ENCODE measurements around the gene CNTFR. TPM values are rescaled to one million over a fixed set of nuclear protein-coding genes. Genes with fewer than 3 reads are reported as not detected.

The CNTFR gene
- total RNA-seq, 1 donor from 2014 or later, result 8.6 TPM

DNA sequence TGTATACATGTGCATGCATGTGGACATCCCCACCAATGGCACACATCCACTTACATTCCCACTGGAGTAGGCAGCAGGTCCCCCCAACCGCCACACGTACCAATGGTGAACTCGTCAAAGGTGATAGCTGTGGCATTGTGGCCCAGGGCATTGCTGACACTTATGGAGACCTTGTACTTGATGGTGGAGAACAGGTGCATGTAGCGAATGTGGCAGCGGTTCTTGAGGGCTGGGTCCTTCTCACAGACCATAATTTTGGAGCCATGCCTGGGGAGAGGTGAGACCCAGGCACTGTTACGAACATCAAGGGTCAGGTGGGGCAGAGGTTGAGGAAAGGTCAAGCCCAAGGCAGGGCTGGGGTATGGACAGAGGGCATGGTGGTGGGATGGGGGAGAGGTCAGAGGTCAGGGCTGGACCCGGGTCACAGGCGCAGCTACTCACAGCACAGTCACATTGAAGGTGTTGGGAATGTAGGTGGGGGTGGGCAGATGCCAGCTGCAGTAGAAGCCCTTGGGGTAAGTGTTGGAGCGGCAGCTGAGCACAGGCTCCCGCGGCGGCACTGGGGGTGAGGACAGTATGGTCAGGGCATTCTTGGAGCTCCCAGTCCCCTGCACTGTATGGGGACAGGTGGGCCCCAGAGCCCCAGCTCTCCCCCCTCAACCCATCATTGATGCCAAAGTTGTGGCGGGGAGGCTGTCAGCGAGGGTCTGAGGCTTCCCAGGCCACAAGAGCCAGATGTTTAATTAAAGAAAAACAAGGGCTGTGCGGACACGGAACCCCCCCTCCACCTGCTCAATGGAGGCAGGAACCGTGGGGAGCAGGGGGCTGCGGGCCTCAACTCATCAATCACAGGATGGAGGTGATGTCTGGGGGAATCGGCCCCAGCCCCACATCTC, 31.9 kb downstream of the CNTFR start:
- Histone ChIP-seq H3K79me2 (ENCODE audit: low read depth) (no peaks in the 10 kb centered on the region), H3K27me3 (no peaks in the 10 kb centered on the region), H2AFZ (replicated peaks) (no peak overlapping the region), H3K9ac (no peak overlapping the region), H3K4me1 (peaks cover 35% of the 10 kb centered on the region), H3K9me3 (ENCODE audit: low read depth) (no peaks in the 10 kb centered on the region), H3K4me3 (no peak overlapping the region), H3K27ac (no peak overlapping the region), H3K36me3 (no peaks in the 10 kb centered on the region), H3K4me2 (no peak overlapping the region), H4K20me1 (ENCODE audit: low read depth) (no peaks in the 10 kb centered on the region), H3F3A (ENCODE audit: low read depth) (peaks cover 19% of the 10 kb centered on the region)
- no peak for DNase-seq (ENCODE audit: low spot score)
- peaks cover 4% of the 10 kb centered on the region for H3K9me3 Mint-ChIP-seq
- TF ChIP-seq EZH2 (IDR thresholded peaks at IDR 0.05) (no peak), EZH2phosphoT487 (IDR thresholded peaks at IDR 0.05) (no peak)
- TF ChIP-seq, protein P1, sequence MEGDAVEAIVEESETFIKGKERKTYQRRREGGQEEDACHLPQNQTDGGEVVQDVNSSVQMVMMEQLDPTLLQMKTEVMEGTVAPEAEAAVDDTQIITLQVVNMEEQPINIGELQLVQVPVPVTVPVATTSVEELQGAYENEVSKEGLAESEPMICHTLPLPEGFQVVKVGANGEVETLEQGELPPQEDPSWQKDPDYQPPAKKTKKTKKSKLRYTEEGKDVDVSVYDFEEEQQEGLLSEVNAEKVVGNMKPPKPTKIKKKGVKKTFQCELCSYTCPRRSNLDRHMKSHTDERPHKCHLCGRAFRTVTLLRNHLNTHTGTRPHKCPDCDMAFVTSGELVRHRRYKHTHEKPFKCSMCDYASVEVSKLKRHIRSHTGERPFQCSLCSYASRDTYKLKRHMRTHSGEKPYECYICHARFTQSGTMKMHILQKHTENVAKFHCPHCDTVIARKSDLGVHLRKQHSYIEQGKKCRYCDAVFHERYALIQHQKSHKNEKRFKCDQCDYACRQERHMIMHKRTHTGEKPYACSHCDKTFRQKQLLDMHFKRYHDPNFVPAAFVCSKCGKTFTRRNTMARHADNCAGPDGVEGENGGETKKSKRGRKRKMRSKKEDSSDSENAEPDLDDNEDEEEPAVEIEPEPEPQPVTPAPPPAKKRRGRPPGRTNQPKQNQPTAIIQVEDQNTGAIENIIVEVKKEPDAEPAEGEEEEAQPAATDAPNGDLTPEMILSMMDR (IDR thresholded peaks at IDR 0.05), result no peak
- peaks cover 8% of the 10 kb centered on the region for H3K27me3 Mint-ChIP-seq (ENCODE audit: insufficient read depth, low read depth)
- H3K4me3 Mint-ChIP-seq, result no peak overlapping the region
- peaks cover 37% of the 10 kb centered on the region for H3K36me3 Mint-ChIP-seq
- peaks cover 54% of the 10 kb centered on the region for H3K4me1 Mint-ChIP-seq
- peak overlapping the region; percentile 14 for H3K27ac Mint-ChIP-seq

DNA sequence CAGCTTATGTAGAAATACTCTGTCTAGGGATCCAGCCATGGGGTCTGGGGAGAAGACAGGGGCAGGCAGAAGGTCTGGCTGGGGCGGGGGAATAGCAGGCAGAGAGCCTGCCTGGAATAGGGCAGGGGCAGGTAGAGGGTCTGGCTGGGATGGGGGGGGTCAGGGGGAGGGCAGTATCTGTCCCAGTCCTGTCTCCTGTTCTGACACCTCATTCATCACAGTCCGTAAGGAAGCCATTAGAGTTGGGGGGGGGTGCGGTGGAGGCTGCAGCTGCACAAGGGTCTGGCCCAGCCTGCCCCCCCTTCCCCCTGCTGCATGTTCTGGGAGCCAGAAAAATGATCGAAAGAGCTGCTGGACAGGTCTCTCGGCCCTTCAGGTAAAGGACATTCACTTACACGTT, 32.6 kb downstream of the CNTFR start:
- TF ChIP-seq EZH2 (IDR thresholded peaks at IDR 0.05), result no peak
- TF ChIP-seq, protein P1 (IDR thresholded peaks at IDR 0.05), result no peak
- no peak for TF ChIP-seq EZH2phosphoT487 (IDR thresholded peaks at IDR 0.05)
- H3K9ac ChIP-seq, result no peak overlapping the region
- Mint-ChIP-seq H3K36me3 (peaks cover 33% of the 10 kb centered on the region), H3K4me1 (peaks cover 54% of the 10 kb centered on the region), H3K27me3 (ENCODE audit: insufficient read depth, low read depth) (peaks cover 8% of the 10 kb centered on the region), H3K9me3 (peaks cover 2% of the 10 kb centered on the region), H3K27ac (no peak overlapping the region), H3K4me3 (no peak overlapping the region)
- DNase-seq (ENCODE audit: low spot score), result no peak
- no peaks in the 10 kb centered on the region for H3K36me3 ChIP-seq
- no peak overlapping the region for H3K4me3 ChIP-seq
- H3K27ac ChIP-seq, result no peak overlapping the region
- H3F3A ChIP-seq (ENCODE audit: low read depth), result peaks cover 19% of the 10 kb centered on the region
- H3K4me1 ChIP-seq, result peaks cover 35% of the 10 kb centered on the region
- no peaks in the 10 kb centered on the region for H3K9me3 ChIP-seq (ENCODE audit: low read depth)
- no peak overlapping the region for H2AFZ ChIP-seq (replicated peaks)
- H4K20me1 ChIP-seq (ENCODE audit: low read depth), result no peaks in the 10 kb centered on the region
- no peaks in the 10 kb centered on the region for H3K27me3 ChIP-seq
- H3K79me2 ChIP-seq (ENCODE audit: low read depth), result no peaks in the 10 kb centered on the region
- H3K4me2 ChIP-seq, result no peak overlapping the region

DNA sequence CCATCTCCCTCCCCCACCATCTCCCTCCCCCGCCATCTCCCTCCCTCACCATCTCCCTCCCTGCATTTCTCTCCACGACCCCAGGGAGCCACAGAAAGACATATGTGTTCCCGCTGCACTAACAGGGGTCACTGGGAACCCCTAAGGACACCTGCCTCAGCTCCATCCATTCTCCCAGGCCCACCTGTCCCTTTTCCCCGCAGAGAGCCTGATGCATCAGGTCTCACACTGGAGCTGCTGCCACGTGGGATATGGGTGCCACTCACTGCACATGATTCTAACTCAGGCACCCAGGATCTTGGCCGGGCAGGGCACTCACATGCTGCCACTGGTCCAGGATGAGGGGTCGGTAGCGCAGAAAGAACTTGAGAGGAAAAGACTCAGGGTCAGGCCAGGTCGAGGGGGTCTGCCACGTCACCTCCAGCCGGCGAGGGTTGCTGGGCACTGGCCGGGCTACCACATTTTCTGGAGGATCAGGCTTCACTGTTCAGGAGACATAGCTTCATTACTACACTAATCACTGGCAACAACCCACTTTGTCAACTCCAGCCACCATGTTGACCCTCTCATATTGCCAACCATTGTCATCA, 33.5 kb downstream of the CNTFR start:
- no peak overlapping the region for H2AFZ ChIP-seq (replicated peaks)
- no peaks in the 10 kb centered on the region for H4K20me1 ChIP-seq (ENCODE audit: low read depth)
- H3K9me3 Mint-ChIP-seq, result no peaks in the 10 kb centered on the region
- H3K4me3 ChIP-seq, result no peak overlapping the region
- no peak for DNase-seq (ENCODE audit: low spot score)
- H3F3A ChIP-seq (ENCODE audit: low read depth), result peaks cover 11% of the 10 kb centered on the region
- TF ChIP-seq EZH2phosphoT487 (IDR thresholded peaks at IDR 0.05), result no peak
- no peak for TF ChIP-seq EZH2 (IDR thresholded peaks at IDR 0.05)
- TF ChIP-seq, protein P1 (IDR thresholded peaks at IDR 0.05), result no peak
- peaks cover 30% of the 10 kb centered on the region for H3K4me1 ChIP-seq
- H3K9me3 ChIP-seq (ENCODE audit: low read depth), result no peaks in the 10 kb centered on the region
- H3K36me3 ChIP-seq, result no peaks in the 10 kb centered on the region
- no peak overlapping the region for H3K4me2 ChIP-seq
- H3K27me3 Mint-ChIP-seq (ENCODE audit: insufficient read depth, low read depth), result peaks cover 8% of the 10 kb centered on the region
- peaks cover 24% of the 10 kb centered on the region for H3K36me3 Mint-ChIP-seq
- no peak overlapping the region for H3K27ac Mint-ChIP-seq
- H3K27ac ChIP-seq, result no peak overlapping the region
- peak overlapping the region; percentile 7 for H3K4me3 Mint-ChIP-seq
- no peaks in the 10 kb centered on the region for H3K27me3 ChIP-seq
- H3K79me2 ChIP-seq (ENCODE audit: low read depth), result no peaks in the 10 kb centered on the region
- H3K4me1 Mint-ChIP-seq, result peaks cover 46% of the 10 kb centered on the region
- H3K9ac ChIP-seq, result no peak overlapping the region

All from neural progenitor cell (in vitro differentiated cells).